Measurements from ENCODE around the gene CENATAC. TPM values are rescaled to one million over a fixed set of nuclear protein-coding genes. Genes with fewer than 3 reads are reported as not detected.

Gene CENATAC
- total RNA-seq, 1 experiment from 2014 or later = 88.0 TPM

- Histone ChIP-seq H3K79me2 (ENCODE audit: low read length) (no peaks in the 10 kb centered on the region), H3K9ac (ENCODE audit: low read length) (no peak within 1 kb of the TSS), H3K27me3 (ENCODE audit: low read length) (no peaks in the 10 kb centered on the region), H3K4me1 (ENCODE audit: insufficient read depth, low read length) (no peaks in the 10 kb centered on the region), H3K36me3 (ENCODE audit: low read depth, low read length) (no peaks in the 10 kb centered on the region), H3K27ac (ENCODE audit: low read length) (no peak within 1 kb of the TSS), H3K4me3 (ENCODE audit: low read length) (no peak within 1 kb of the TSS), H3F3A (ENCODE audit: low read length, unreplicated experiment) (no peaks in the 10 kb centered on the region), H2AFZ (ENCODE audit: low read length) (no peak within 1 kb of the TSS), H4K20me1 (ENCODE audit: low read length) (no peaks in the 10 kb centered on the region), H3K9me2 (replicated peaks; ENCODE audit: low read length) (no peaks in the 10 kb centered on the region), H3K4me2 (ENCODE audit: low read length) (no peak within 1 kb of the TSS), H3K9me3 (ENCODE audit: low read length) (no peaks in the 10 kb centered on the region)
- CTCF ChIA-PET = no interaction called here
- BruUV-seq (replicated peaks) = no TSS peak
- ATAC-seq = no peak
- no peak for TF ChIP-seq EZH2phosphoT487 (IDR thresholded peaks at IDR 0.05; ENCODE audit: borderline replicate concordance, low read length)
- TF ChIP-seq EZH2 (IDR thresholded peaks at IDR 0.05; ENCODE audit: low read length, unreplicated experiment) = no peak
- no peak for TF ChIP-seq CTCF (conservative IDR thresholded peaks at IDR 0.05; ENCODE audit: low read depth, low read length)
- intact Hi-C loops (cut with micrococcal nuclease) = no loop called here
- POLR2A ChIA-PET (ENCODE audit: unreplicated experiment) = interaction anchor here (0.6 kb wide), 1 partner anchor 14 kb away, joined by 3 read pairs; no protein-coding TSS in a partner anchor
- no peak for DNase-seq
Measured at GRCh38 chr11:118971646-118972045, 26.3 kb upstream of the CENATAC start, which contains the start of gene FOXR1. FOXR1 (plus strand) TSS chr11:118971761; CDS start chr11:118971932, 171 bp downstream.

- DNase-seq (peak; percentile 23), ATAC-seq (peak; percentile 29)
- Histone ChIP-seq H3K36me3 (ENCODE audit: low read depth, low read length) (no peaks in the 10 kb centered on the region), H3K9me2 (replicated peaks; ENCODE audit: low read length) (no peaks in the 10 kb centered on the region), H3K27me3 (ENCODE audit: low read length) (no peaks in the 10 kb centered on the region), H3K4me1 (ENCODE audit: insufficient read depth, low read length) (no peaks in the 10 kb centered on the region), H3K27ac (ENCODE audit: low read length) (no peak overlapping the region), H3F3A (ENCODE audit: low read length, unreplicated experiment) (no peaks in the 10 kb centered on the region), H2AFZ (ENCODE audit: low read length) (no peak overlapping the region), H3K4me2 (ENCODE audit: low read length) (no peak overlapping the region), H3K9ac (ENCODE audit: low read length) (no peak overlapping the region), H3K79me2 (ENCODE audit: low read length) (no peaks in the 10 kb centered on the region), H3K4me3 (ENCODE audit: low read length) (no peak overlapping the region), H3K9me3 (ENCODE audit: low read length) (no peaks in the 10 kb centered on the region), H4K20me1 (ENCODE audit: low read length) (no peaks in the 10 kb centered on the region)
- TF ChIP-seq CTCF (conservative IDR thresholded peaks at IDR 0.05; ENCODE audit: low read depth, low read length) (no peak), EZH2 (IDR thresholded peaks at IDR 0.05; ENCODE audit: low read length, unreplicated experiment) (no peak), EZH2phosphoT487 (IDR thresholded peaks at IDR 0.05; ENCODE audit: borderline replicate concordance, low read length) (no peak)
- ChIA-PET CTCF (no interaction called here), POLR2A (ENCODE audit: unreplicated experiment) (no interaction called here)
- BruUV-seq (replicated peaks) = no TSS peak
- intact Hi-C loops (cut with micrococcal nuclease) = no loop called here
Measured at GRCh38 chr11:118973985-118974384, 24.0 kb upstream of the CENATAC start.

- TF ChIP-seq EZH2 (IDR thresholded peaks at IDR 0.05; ENCODE audit: low read length, unreplicated experiment) (no peak), EZH2phosphoT487 (IDR thresholded peaks at IDR 0.05; ENCODE audit: borderline replicate concordance, low read length) (no peak)
- H4K20me1 ChIP-seq (ENCODE audit: low read length) = no peaks in the 10 kb centered on the region
- H3K4me1 ChIP-seq (ENCODE audit: insufficient read depth, low read length) = no peaks in the 10 kb centered on the region
- H3K9ac ChIP-seq (ENCODE audit: low read length) = no peak overlapping the region
- CTCF ChIA-PET = no interaction called here
- no peak overlapping the region for H3K4me2 ChIP-seq (ENCODE audit: low read length)
- ATAC-seq (no peak), DNase-seq (peak; percentile 19)
- H3K79me2 ChIP-seq (ENCODE audit: low read length) = no peaks in the 10 kb centered on the region
- H3K27me3 ChIP-seq (ENCODE audit: low read length) = no peaks in the 10 kb centered on the region
- H3K4me3 ChIP-seq (ENCODE audit: low read length) = no peak overlapping the region
- no peak overlapping the region for H2AFZ ChIP-seq (ENCODE audit: low read length)
- H3K9me3 ChIP-seq (ENCODE audit: low read length) = no peaks in the 10 kb centered on the region
- H3K27ac ChIP-seq (ENCODE audit: low read length) = no peak overlapping the region
- POLR2A ChIA-PET (ENCODE audit: unreplicated experiment) = no interaction called here
- BruUV-seq (replicated peaks) = no TSS peak
- H3F3A ChIP-seq (ENCODE audit: low read length, unreplicated experiment) = no peaks in the 10 kb centered on the region
- H3K9me2 ChIP-seq (replicated peaks; ENCODE audit: low read length) = no peaks in the 10 kb centered on the region
- intact Hi-C loops (cut with micrococcal nuclease) = no loop called here
- H3K36me3 ChIP-seq (ENCODE audit: low read depth, low read length) = no peaks in the 10 kb centered on the region
Measured at GRCh38 chr11:118975771-118976709, 21.9 kb upstream of the CENATAC start.

Measured in PC-3 (cell line).